GM21619 (cell line): Measurements from ENCODE around the gene KRT33B.
"Not testable (repeated sequence)": the region's sequence is repeated elsewhere in the genome, so short reads cannot be mapped to it uniquely, and the experiment has no call there.

Experiments used
- ATAC-seq: cut with Tn5 transposase; IDR thresholded peaks from one replicate; pipeline ENCODE4 v1.9.1; 2021; ENCODE audit not compliant: unreplicated experiment

KRT33B gene

GRCh38 chr17:41394254-41394996 is 24.8 kb upstream of the KRT33B start:
- no peak for ATAC-seq

GRCh38 chr17:41393826-41394225 is 24.2 kb upstream of the KRT33B start:
- no peak for ATAC-seq

- ATAC-seq: no peak
Observed at GRCh38 chr17:41393294-41393693, 23.7 kb upstream of the KRT33B start.

GRCh38 chr17:41392278-41392677 is 22.7 kb upstream of the KRT33B start:
- no peak for ATAC-seq

- ATAC-seq: no peak
Observed at GRCh38 chr17:41391535-41391934, 21.9 kb upstream of the KRT33B start.

- no peak for ATAC-seq
Observed at GRCh38 chr17:41390411-41390938, 20.9 kb upstream of the KRT33B start.

- ATAC-seq: no peak
Observed at GRCh38 chr17:41387670-41388069, 18.1 kb upstream of the KRT33B start.

GRCh38 chr17:41386227-41386626 is 16.6 kb upstream of the KRT33B start:
- no peak for ATAC-seq

- ATAC-seq: no peak
Observed at GRCh38 chr17:41383690-41384089, 14.1 kb upstream of the KRT33B start.

- no peak for ATAC-seq
Observed at GRCh38 chr17:41382394-41382793, 12.8 kb upstream of the KRT33B start.

- not testable (repeated sequence) for ATAC-seq
Observed at GRCh38 chr17:41381943-41382342, 12.3 kb upstream of the KRT33B start, which contains the start of gene KRT34. KRT34 (minus strand) TSS chr17:41382306; CDS start chr17:41382246, 60 bp downstream.

- ATAC-seq: not testable (repeated sequence)
Observed at GRCh38 chr17:41380091-41380490, 10.5 kb upstream of the KRT33B start.

GRCh38 chr17:41377546-41377945 is 7.9 kb upstream of the KRT33B start:
- no peak for ATAC-seq

- no peak for ATAC-seq
Observed at GRCh38 chr17:41369023-41369422, 590 bp downstream of the KRT33B start.

- ATAC-seq: no peak
Observed at GRCh38 chr17:41367426-41368075, 2.1 kb downstream of the KRT33B start.

GRCh38 chr17:41366070-41366469 is 3.5 kb downstream of the KRT33B start:
- no peak for ATAC-seq

- no peak for ATAC-seq
Observed at GRCh38 chr17:41363881-41364280, 5.7 kb downstream of the KRT33B start.

GRCh38 chr17:41360296-41360995 is 9.2 kb downstream of the KRT33B start:
- no peak for ATAC-seq

- ATAC-seq: no peak
Observed at GRCh38 chr17:41354536-41354935, 15.1 kb downstream of the KRT33B start.

GRCh38 chr17:41352597-41353366 is 16.8 kb downstream of the KRT33B start:
- ATAC-seq: no peak

- no peak for ATAC-seq
Observed at GRCh38 chr17:41351177-41351576, 18.4 kb downstream of the KRT33B start.
